ENCODE data around the gene PTDSS2.

PTDSS2 gene

GRCh38 chr11:492427-493226, 42.5 kb downstream of the PTDSS2 start:
- peak; percentile 28 for DNase-seq (ENCODE audit: low spot score)

- no peak for DNase-seq (ENCODE audit: low spot score)
Observed at GRCh38 chr11:494761-495536, 44.9 kb downstream of the PTDSS2 start.

GRCh38 chr11:495537-495931, 45.5 kb downstream of the PTDSS2 start:
- no peak for DNase-seq (ENCODE audit: low spot score)

- DNase-seq (ENCODE audit: low spot score), result no peak
Observed at GRCh38 chr11:496834-497564, 46.9 kb downstream of the PTDSS2 start.

GRCh38 chr11:497565-498296, 47.7 kb downstream of the PTDSS2 start:
- no peak for DNase-seq (ENCODE audit: low spot score)

GRCh38 chr11:498297-499181, 48.5 kb downstream of the PTDSS2 start:
- no peak for DNase-seq (ENCODE audit: low spot score)

- no peak for DNase-seq (ENCODE audit: low spot score)
Observed at GRCh38 chr11:499201-500076, 49.4 kb downstream of the PTDSS2 start.

GRCh38 chr11:501001-501682, 51.1 kb downstream of the PTDSS2 start:
- DNase-seq (ENCODE audit: low spot score), result no peak

GRCh38 chr11:501683-502287, 51.7 kb downstream of the PTDSS2 start:
- DNase-seq (ENCODE audit: low spot score), result no peak

- no peak for DNase-seq (ENCODE audit: low spot score)
Observed at GRCh38 chr11:502288-503178, 52.5 kb downstream of the PTDSS2 start.

GRCh38 chr11:503179-503981, 53.3 kb downstream of the PTDSS2 start:
- no peak for DNase-seq (ENCODE audit: low spot score)

- no peak for DNase-seq (ENCODE audit: low spot score)
Observed at GRCh38 chr11:504053-504993, 54.2 kb downstream of the PTDSS2 start.

GRCh38 chr11:504994-505344, 54.9 kb downstream of the PTDSS2 start:
- DNase-seq (ENCODE audit: low spot score), result no peak

- DNase-seq (ENCODE audit: low spot score), result peak; percentile 96
Observed at GRCh38 chr11:506238-506994, 56.3 kb downstream of the PTDSS2 start.

Data from NAMALWA (cell line).